Measurements from ENCODE around the gene SLC20A1. TPM values are rescaled to one million over a fixed set of nuclear protein-coding genes. Genes with fewer than 3 reads are reported as not detected.

Gene SLC20A1
- total RNA-seq, 1 experiment from 2014 or later = 154 TPM

DNA sequence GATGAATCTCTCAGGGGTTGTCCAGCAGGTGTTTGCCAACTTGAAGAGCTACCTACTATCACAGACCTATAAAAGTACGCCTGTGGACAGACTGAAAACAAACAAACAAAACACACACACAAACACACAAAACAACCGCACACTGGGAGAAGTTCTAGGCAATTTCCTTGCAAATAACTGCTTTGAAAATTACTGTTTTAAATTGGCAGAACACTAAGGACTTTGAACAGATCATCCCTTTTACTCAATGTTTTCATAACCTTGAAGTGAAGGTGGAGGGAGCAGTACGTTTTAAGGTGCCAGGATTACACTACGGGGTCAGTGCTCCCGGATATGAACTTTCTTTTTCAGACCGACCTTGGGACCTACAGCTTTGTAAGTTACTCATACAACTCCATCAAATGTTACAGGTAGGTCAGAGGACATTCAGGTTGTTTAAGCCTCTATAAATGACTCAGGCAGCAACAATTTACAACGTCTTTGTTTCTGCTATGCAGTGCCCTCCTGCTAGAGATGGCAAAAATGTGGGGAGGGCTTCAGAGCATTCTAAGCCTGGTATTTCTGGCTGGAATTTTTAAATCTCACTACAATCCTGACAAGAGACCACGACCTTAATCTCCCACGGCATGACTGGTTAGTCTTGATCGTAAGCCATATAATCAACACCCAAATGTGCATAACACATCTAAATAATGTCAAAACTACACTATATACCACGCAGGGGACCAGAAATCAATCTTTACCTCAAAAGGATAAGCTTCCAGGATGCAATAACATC lies 1.4 kb upstream of the SLC20A1 start:
- H3K9ac ChIP-seq (ENCODE audit: low read length) = peak overlapping the region; percentile 95
- no peaks in the 10 kb centered on the region for H3K27me3 ChIP-seq (ENCODE audit: insufficient read depth, low read length)
- DNase-seq (ENCODE audit: low read depth, low spot score) (peak; percentile 69), ATAC-seq (peak; percentile 31)
- H3K27ac ChIP-seq (ENCODE audit: low read depth, low read length) = peak overlapping the region; percentile 85
- H3K36me3 ChIP-seq (ENCODE audit: control insufficient read depth in 1 of 2, insufficient read depth in 2 of 2, low read length in 2 of 2) = peaks cover 20 to 27% of the 10 kb centered on the region in 2 experiments
- H2AFZ ChIP-seq (ENCODE audit: low read depth, low read length, poor library complexity, severe bottlenecking) = no peak overlapping the region
- POLR2A ChIA-PET = interaction anchor here (1.4 to 5.2 kb wide), 4 partner anchors 15 to 81 kb away, joined by 5 to 86 read pairs (median 14); no protein-coding TSS in a partner anchor
- no peak for TF ChIP-seq ELF1 (IDR thresholded peaks at IDR 0.05; ENCODE audit: borderline replicate concordance, low read depth)
- no peak for TF ChIP-seq POLR2AphosphoS5 (IDR thresholded peaks at IDR 0.05; ENCODE audit: low read depth, low read length)
- TF ChIP-seq TCF7L2 (IDR thresholded peaks at IDR 0.05; ENCODE audit: borderline replicate concordance, extremely low read depth, insufficient read depth, insufficient read length) = peak; percentile 73
- no peak for TF ChIP-seq EZH2 (IDR thresholded peaks at IDR 0.05)
- TF ChIP-seq FOSL1 (IDR thresholded peaks at IDR 0.05; ENCODE audit: low read depth) = no peak
- TF ChIP-seq YY1 (IDR thresholded peaks at IDR 0.05; ENCODE audit: extremely low read depth, insufficient replicate concordance, low read depth, low read length) = peak; percentile 9
- no peak for TF ChIP-seq EZH2phosphoT487 (IDR thresholded peaks at IDR 0.05; ENCODE audit: borderline replicate concordance)
- H3K9me2 ChIP-seq (ENCODE audit: insufficient read depth) = no peaks in the 10 kb centered on the region
- H3K4me2 ChIP-seq (ENCODE audit: low read length) = peak overlapping the region; percentile 95
- CTCF ChIA-PET = interaction anchor here (1.8 to 2.8 kb wide), 3 partner anchors 18 to 82 kb away, joined by 6 to 18 read pairs (median 6); no protein-coding TSS in a partner anchor
- peaks cover 36% of the 10 kb centered on the region for H3K79me2 ChIP-seq (ENCODE audit: insufficient read depth, low read length)
- intact Hi-C loops (cut with micrococcal nuclease) = no loop called here
- H4K20me1 ChIP-seq (ENCODE audit: insufficient read depth) = peaks cover 16% of the 10 kb centered on the region; the same call in 1 of the 2 replicates
- peaks cover 54 to 70% of the 10 kb centered on the region in 2 experiments for H3K4me1 ChIP-seq (ENCODE audit: control insufficient read depth in 1 of 2, insufficient read depth in 2 of 2, low read length in 2 of 2)
- BruUV-seq (replicated peaks) = TSS peak; percentile 96
- H3K4me3 ChIP-seq (replicated peaks in 1 of 2; ENCODE audit: low read depth in 1 of 2, low read length in 2 of 2) = peak overlapping the region; percentile 45 to 84
- H3K9me3 ChIP-seq (ENCODE audit: control insufficient read depth in 1 of 2, insufficient read depth in 1 of 2, low read depth in 1 of 2, low read length in 2 of 2) = no peaks in the 10 kb centered on the region
- RAD21 ChIA-PET (ENCODE audit: low non-redundant PET in 1 of 2, low total read pairs in 2 of 2, uncharacterized antibody in 2 of 2, unreplicated experiment in 2 of 2) = interaction anchor here (0.7 to 1.0 kb wide), 3 partner anchors 17 to 82 kb away, joined by 3 to 4 read pairs (median 3); no protein-coding TSS in a partner anchor
